Ishikawa (cell line): ENCODE measurements around the gene HDGFL1.

Source experiments
- CEBPB ChIP-seq: IDR thresholded peaks from 2 replicates; pipeline ENCODE4 v1.6.1; 2012
- CREB1 ChIP-seq: IDR thresholded peaks from 2 replicates; pipeline ENCODE4 v1.6.1; 2012; ENCODE audit warnings: low read depth
- EGR1 ChIP-seq: IDR thresholded peaks from 2 replicates; pipeline ENCODE4 v1.6.1; 2012
- EP300 ChIP-seq: IDR thresholded peaks from 2 replicates; pipeline ENCODE4 v1.6.1; 2012; ENCODE audit warnings: borderline replicate concordance
- FOXM1 ChIP-seq: IDR thresholded peaks from 2 replicates; pipeline ENCODE4 v1.6.1; 2012; ENCODE audit warnings: low read depth, borderline replicate concordance
- NFIC ChIP-seq: IDR thresholded peaks from 2 replicates; pipeline ENCODE4 v1.6.1; 2012
- RAD21 ChIP-seq: IDR thresholded peaks from 2 replicates; pipeline ENCODE4 v1.6.1; 2012; ENCODE audit warnings: low read depth
- TAF1 ChIP-seq: IDR thresholded peaks from 2 replicates; pipeline ENCODE4 v1.6.1; 2012; ENCODE audit warnings: low read depth, mild to moderate bottlenecking
- TCF12 ChIP-seq: IDR thresholded peaks from 2 replicates; pipeline ENCODE4 v1.6.1; 2012; ENCODE audit warnings: low read depth
- TEAD4 ChIP-seq: IDR thresholded peaks from 2 replicates; pipeline ENCODE4 v1.6.1; 2012
- YY1 ChIP-seq: IDR thresholded peaks from 2 replicates; pipeline ENCODE4 v1.6.1; 2012; ENCODE audit warnings: low read depth
- ZBTB7A ChIP-seq: IDR thresholded peaks from 2 replicates; pipeline ENCODE4 v1.6.1; 2012; ENCODE audit warnings: low read depth
- TF ChIP-seq, protein P1 (sequence below): IDR thresholded peaks from 2 replicates; pipeline ENCODE4 v1.6.1; 2012
- TF ChIP-seq, protein P2 (sequence below): IDR thresholded peaks from 2 replicates; pipeline ENCODE4 v1.6.1; 2012; ENCODE audit warnings: low read depth, mild to moderate bottlenecking
- TF ChIP-seq, protein P3 (sequence below): IDR thresholded peaks from 2 replicates; pipeline ENCODE4 v1.6.1; 2012

Gene HDGFL1

DNA sequence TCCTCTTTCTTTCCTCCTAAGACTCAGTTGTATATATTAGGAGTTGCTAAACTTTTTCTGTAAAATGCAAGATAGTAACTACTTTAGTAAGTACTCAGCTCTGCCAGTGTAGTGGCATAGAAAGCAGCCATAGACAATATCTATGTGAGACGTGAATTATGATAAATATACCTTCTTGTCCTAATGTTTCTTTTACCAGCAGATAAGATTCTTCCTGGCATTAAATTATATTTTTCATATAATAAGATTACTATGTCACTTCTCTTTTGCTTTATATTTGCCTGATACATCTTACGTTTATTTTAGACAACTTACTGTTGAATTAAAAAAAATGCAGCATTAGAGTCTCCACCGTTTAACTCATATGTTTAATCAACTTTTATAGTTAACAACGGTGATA lies 51.7 kb downstream of the HDGFL1 start:
- no peak for TF ChIP-seq EGR1
- TF ChIP-seq FOXM1, result no peak
- TF ChIP-seq TAF1, result no peak
- no peak for TF ChIP-seq ZBTB7A
- TF ChIP-seq, protein P1, sequence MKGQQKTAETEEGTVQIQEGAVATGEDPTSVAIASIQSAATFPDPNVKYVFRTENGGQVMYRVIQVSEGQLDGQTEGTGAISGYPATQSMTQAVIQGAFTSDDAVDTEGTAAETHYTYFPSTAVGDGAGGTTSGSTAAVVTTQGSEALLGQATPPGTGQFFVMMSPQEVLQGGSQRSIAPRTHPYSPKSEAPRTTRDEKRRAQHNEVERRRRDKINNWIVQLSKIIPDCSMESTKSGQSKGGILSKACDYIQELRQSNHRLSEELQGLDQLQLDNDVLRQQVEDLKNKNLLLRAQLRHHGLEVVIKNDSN, result no peak
- TF ChIP-seq, protein P2, sequence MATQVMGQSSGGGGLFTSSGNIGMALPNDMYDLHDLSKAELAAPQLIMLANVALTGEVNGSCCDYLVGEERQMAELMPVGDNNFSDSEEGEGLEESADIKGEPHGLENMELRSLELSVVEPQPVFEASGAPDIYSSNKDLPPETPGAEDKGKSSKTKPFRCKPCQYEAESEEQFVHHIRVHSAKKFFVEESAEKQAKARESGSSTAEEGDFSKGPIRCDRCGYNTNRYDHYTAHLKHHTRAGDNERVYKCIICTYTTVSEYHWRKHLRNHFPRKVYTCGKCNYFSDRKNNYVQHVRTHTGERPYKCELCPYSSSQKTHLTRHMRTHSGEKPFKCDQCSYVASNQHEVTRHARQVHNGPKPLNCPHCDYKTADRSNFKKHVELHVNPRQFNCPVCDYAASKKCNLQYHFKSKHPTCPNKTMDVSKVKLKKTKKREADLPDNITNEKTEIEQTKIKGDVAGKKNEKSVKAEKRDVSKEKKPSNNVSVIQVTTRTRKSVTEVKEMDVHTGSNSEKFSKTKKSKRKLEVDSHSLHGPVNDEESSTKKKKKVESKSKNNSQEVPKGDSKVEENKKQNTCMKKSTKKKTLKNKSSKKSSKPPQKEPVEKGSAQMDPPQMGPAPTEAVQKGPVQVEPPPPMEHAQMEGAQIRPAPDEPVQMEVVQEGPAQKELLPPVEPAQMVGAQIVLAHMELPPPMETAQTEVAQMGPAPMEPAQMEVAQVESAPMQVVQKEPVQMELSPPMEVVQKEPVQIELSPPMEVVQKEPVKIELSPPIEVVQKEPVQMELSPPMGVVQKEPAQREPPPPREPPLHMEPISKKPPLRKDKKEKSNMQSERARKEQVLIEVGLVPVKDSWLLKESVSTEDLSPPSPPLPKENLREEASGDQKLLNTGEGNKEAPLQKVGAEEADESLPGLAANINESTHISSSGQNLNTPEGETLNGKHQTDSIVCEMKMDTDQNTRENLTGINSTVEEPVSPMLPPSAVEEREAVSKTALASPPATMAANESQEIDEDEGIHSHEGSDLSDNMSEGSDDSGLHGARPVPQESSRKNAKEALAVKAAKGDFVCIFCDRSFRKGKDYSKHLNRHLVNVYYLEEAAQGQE, result no peak
- TF ChIP-seq TEAD4, result no peak
- no peak for TF ChIP-seq RAD21
- TF ChIP-seq CEBPB, result no peak
- no peak for TF ChIP-seq TCF12
- TF ChIP-seq EP300, result no peak
- no peak for TF ChIP-seq YY1
- TF ChIP-seq CREB1, result no peak
- TF ChIP-seq NFIC, result no peak
- TF ChIP-seq, protein P3, sequence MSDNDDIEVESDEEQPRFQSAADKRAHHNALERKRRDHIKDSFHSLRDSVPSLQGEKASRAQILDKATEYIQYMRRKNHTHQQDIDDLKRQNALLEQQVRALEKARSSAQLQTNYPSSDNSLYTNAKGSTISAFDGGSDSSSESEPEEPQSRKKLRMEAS, result no peak
